ENCODE data around the gene RNF181. TPM values are rescaled to one million over a fixed set of nuclear protein-coding genes. Genes with fewer than 3 reads are reported as not detected.

RNF181 gene
- total and polyA plus RNA-seq, 2 donors (not counting 3 experiments of a cell fraction or from before 2014, with no cell fraction given), result 142 to 629 TPM

DNA sequence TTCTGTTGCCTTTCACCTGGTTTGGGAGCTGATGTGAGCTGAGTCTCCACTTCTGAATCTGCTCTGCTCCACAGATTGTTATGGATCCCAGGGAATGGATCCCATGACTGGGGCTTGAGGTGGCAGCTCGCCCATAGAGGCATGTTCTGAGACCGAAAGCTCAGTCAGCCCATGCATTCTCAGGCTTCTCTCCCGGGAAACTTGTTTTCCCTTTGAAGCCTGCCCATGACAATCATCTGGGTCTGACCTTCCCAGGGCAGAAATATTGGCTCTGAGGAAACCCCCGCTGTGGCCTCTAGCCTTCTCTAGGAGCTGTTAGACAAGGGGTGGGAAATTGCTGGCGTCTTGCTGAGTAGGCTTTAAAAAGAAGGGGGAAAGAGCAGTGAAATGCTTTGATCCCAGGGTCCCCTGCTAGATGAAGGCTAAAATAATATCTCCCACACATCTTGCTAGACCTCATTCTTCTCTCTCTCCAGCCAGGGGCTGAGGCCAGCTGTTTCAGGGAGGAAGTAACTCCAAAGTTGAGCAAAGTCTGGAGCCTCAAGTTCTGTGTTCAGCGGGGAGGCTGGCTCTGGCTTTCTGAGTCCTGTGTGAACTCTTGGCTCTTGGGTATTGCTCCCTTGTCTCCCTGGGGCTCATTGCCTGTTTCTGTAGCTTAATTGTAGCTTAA lies 16.1 kb upstream of the RNF181 start:
- no peak overlapping the region for H3K27ac ChIP-seq (ENCODE audit: insufficient read depth, low read depth, low read length)
- no peak for TF ChIP-seq POLR2A (IDR thresholded peaks at IDR 0.05; ENCODE audit: low read depth, low read length)
- TF ChIP-seq JUN (IDR thresholded peaks at IDR 0.05; ENCODE audit: borderline replicate concordance, insufficient read depth, insufficient read length, low read depth), result no peak
- TF ChIP-seq POLR2AphosphoS5 (IDR thresholded peaks at IDR 0.05; ENCODE audit: insufficient read depth, low read depth, low read length), result no peak
- TF ChIP-seq MYC (IDR thresholded peaks at IDR 0.05; ENCODE audit: low read depth, low read length), result no peak
- no peak for TF ChIP-seq EZH2 (IDR thresholded peaks at IDR 0.05; ENCODE audit: borderline replicate concordance, low read depth, low read length, severe bottlenecking)
- no peak for TF ChIP-seq FOS (IDR thresholded peaks at IDR 0.05; ENCODE audit: borderline replicate concordance, insufficient read depth, low read length)
- no peak for TF ChIP-seq GATA2 (IDR thresholded peaks at IDR 0.05; ENCODE audit: insufficient read depth, insufficient read length, low read depth, low read length)
- no peak for TF ChIP-seq CTCF (IDR thresholded peaks at IDR 0.05; ENCODE audit: extremely low read depth in 1 of 2, insufficient read depth in 1 of 2, low read depth in 1 of 2, low read length in 2 of 2)
- TF ChIP-seq, protein P1, sequence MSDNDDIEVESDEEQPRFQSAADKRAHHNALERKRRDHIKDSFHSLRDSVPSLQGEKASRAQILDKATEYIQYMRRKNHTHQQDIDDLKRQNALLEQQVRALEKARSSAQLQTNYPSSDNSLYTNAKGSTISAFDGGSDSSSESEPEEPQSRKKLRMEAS (IDR thresholded peaks at IDR 0.05; ENCODE audit: insufficient read depth, insufficient read length), result no peak
- dilution Hi-C loops (cut with MboI; ENCODE audit: extremely low pct_ligation_motif_present, low sequenced_read_pairs) (no loop called here), intact Hi-C loops (cut with micrococcal nuclease) (loop anchor here (1.0 kb wide), 1 partner anchor 8 kb away; no protein-coding TSS in a partner anchor)
- H3K9ac ChIP-seq (replicated peaks; ENCODE audit: extremely low read depth, insufficient read depth, low read length), result no peak overlapping the region
- H3K9me3 ChIP-seq (replicated peaks; ENCODE audit: control insufficient read depth, insufficient read depth, low read length), result no peaks in the 10 kb centered on the region
- DNase-seq (ENCODE audit: low read depth, low spot score) (no peak), FAIRE-seq (no peak)
- no peaks in the 10 kb centered on the region for H3K36me3 ChIP-seq (ENCODE audit: control insufficient read depth in 2 of 2, extremely low read depth in 1 of 2, insufficient read depth in 2 of 2, low read length in 2 of 2)
- no TSS peak for BruUV-seq (replicated peaks)
- no peak overlapping the region for H2AFZ ChIP-seq (ENCODE audit: low read depth, low read length)
- H3K79me2 ChIP-seq (ENCODE audit: control insufficient read depth, insufficient read depth, low read length), result no peaks in the 10 kb centered on the region
- no peak overlapping the region for H3K4me2 ChIP-seq (ENCODE audit: insufficient read depth, low read length)
- ChIA-PET POLR2A (no interaction called here), CTCF (interaction anchor here (2.4 kb wide), 1 partner anchor 29 kb away, joined by 5 read pairs; no protein-coding TSS in a partner anchor)
- peaks cover 28% of the 10 kb centered on the region for H3K4me1 ChIP-seq (ENCODE audit: control insufficient read depth, extremely low read depth, insufficient read depth, low read length)
- H4K20me1 ChIP-seq (replicated peaks; ENCODE audit: control insufficient read depth, extremely low read depth, insufficient read depth, low read length), result no peaks in the 10 kb centered on the region
- no peak overlapping the region for H3K4me3 ChIP-seq (replicated peaks in 1 of 3; ENCODE audit: insufficient read depth in 1 of 3, low read depth in 1 of 3, low read length in 3 of 3)
- H3K9me1 ChIP-seq (replicated peaks; ENCODE audit: control insufficient read depth, extremely low read depth, insufficient read depth, low read length), result no peaks in the 10 kb centered on the region
- H3K27me3 ChIP-seq (ENCODE audit: control insufficient read depth in 2 of 2, insufficient read depth in 2 of 2, low read length in 2 of 2), result no peaks in the 10 kb centered on the region

Measured in endothelial cell of umbilical vein (primary cell).